ENCODE data around the gene PSMB10. TPM values are rescaled to one million over a fixed set of nuclear protein-coding genes. Genes with fewer than 3 reads are reported as not detected.

Gene PSMB10
- total RNA-seq, 2 experiments from 2014 or later = 257 to 275 TPM

DNA sequence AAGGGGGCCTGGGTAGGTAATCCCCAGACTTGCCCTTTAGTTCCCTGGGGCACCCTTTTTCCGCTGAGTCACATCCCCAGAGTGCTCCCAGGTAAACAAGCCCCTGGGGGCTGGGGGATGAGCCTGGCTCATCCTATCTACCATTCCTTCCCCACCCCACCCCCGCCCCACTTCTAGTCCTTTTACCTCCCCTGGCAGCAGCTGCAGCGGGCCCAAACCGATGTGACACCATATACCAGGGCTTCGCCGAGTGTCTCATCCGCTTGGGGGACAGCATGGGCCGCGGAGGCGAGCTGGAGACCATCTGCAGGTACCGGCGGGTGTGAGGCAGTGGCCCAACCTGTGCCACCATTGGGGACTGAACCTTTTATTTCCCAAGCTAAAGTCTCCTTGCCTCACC, 51.1 kb downstream of the PSMB10 start:
- peaks cover 23% of the 10 kb centered on the region for H3K36me3 Mint-ChIP-seq (ENCODE audit: low read depth)
- no peaks in the 10 kb centered on the region for H3K4me1 Mint-ChIP-seq (ENCODE audit: low read depth)
- DNase-seq = no peak
- ChIA-PET CTCF (interaction anchor here (0.9 to 1.3 kb wide), 4 partner anchors 51 to 365 kb away, joined by 3 to 5 read pairs (median 4); partner anchors contain the start of gene PSMB10), POLR2A (interaction anchor here (0.7 to 1.6 kb wide), 3 partner anchors 35 to 50 kb away, joined by 3 to 5 read pairs (median 4); no protein-coding TSS in a partner anchor)
- no peaks in the 10 kb centered on the region for H3K9me3 Mint-ChIP-seq (ENCODE audit: insufficient read depth)
- H3K27ac Mint-ChIP-seq = no peak overlapping the region
- ATAC-seq = no peak
- H3K4me3 Mint-ChIP-seq = no peak overlapping the region
- no peaks in the 10 kb centered on the region for H3K27me3 Mint-ChIP-seq (ENCODE audit: low read depth)

DNA sequence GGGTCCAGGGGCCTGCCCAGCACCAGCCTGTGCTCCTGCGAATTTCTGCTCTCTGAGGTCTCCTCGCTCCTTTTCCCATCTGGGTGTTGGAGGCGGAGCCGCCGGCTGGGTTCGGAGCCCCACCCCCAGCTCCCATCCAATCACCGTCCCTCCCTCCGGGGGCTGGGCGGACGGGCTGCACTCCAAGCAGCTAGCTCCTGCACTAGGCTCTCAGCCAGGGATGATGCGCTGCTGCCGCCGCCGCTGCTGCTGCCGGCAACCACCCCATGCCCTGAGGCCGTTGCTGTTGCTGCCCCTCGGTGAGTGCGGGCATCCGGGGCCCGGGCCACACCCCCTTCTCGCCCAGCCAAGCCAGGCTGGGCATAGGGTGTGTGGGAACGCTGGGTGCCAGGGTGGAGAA, 52.0 kb downstream of the PSMB10 start, which contains the start of gene NRN1L:
TSS of gene NRN1L (plus strand) at position 202 of the 400 bp plus-strand sequence. CDS start at position 221, 19 bp downstream.
- Mint-ChIP-seq H3K4me3 (no peak within 1 kb of the TSS), H3K9me3 (ENCODE audit: insufficient read depth) (no peaks in the 10 kb centered on the region), H3K27me3 (ENCODE audit: low read depth) (no peaks in the 10 kb centered on the region), H3K4me1 (ENCODE audit: low read depth) (no peaks in the 10 kb centered on the region), H3K36me3 (ENCODE audit: low read depth) (peaks cover 29% of the 10 kb centered on the region), H3K27ac (no peak within 1 kb of the TSS)
- ChIA-PET CTCF (interaction anchor here (0.8 to 3.6 kb wide), 20 partner anchors 8 to 344 kb away, joined by 3 to 28 read pairs (median 10); partner anchors contain the start of genes EDC4, PSKH1 and PSMB10), POLR2A (interaction anchor here (0.8 kb wide), 2 partner anchors 8 to 35 kb away, joined by 3 to 4 read pairs; partner anchors contain the start of gene PSKH1)
- ATAC-seq = no peak
- no peak for DNase-seq

Other genes with a start within 250 kb of the PSMB10 start
- 10 to 100 TPM; 12.5 to 14.0 TPM for gene GFOD2, start 217.5 kb downstream of the PSMB10 start, total RNA-seq
- gene RANBP10, start 130.3 kb downstream of the PSMB10 start, total RNA-seq = 10 to 100 TPM; 25.9 to 30.5 TPM
- gene TSNAXIP1, start 130.0 kb downstream of the PSMB10 start, total RNA-seq = under 1 TPM; 0.47 to 0.63 TPM
- 10 to 100 TPM; 50.2 to 52.4 TPM for gene THAP11, start 94.5 kb downstream of the PSMB10 start, total RNA-seq
- gene NUTF2, start 89.9 kb downstream of the PSMB10 start, total RNA-seq = 100 to 1,000 TPM; 125 to 134 TPM
- gene CENPT, start 89.2 kb downstream of the PSMB10 start, total RNA-seq = 10 to 100 TPM; 58.9 to 63.6 TPM
- gene EDC4, start 63.8 kb downstream of the PSMB10 start, total RNA-seq = 100 to 1,000 TPM; 111 to 113 TPM
- 1 to 10 TPM; 1.2 to 1.4 TPM for gene NRN1L, start 52.0 kb downstream of the PSMB10 start, total RNA-seq
- 10 to 100 TPM; 20.0 to 22.8 TPM for gene PSKH1, start 43.6 kb downstream of the PSMB10 start, total RNA-seq
- gene CTRL, start 5.0 kb downstream of the PSMB10 start, total RNA-seq = 1 to 10 TPM; 5.5 TPM
- gene LCAT, start 7.3 kb upstream of the PSMB10 start, total RNA-seq = 10 to 100 TPM; 22.4 to 23.1 TPM
- gene SLC12A4, start 31.8 kb upstream of the PSMB10 start, total RNA-seq = 10 to 100 TPM; 42.5 TPM
- gene DPEP3, start 43.6 kb upstream of the PSMB10 start, total RNA-seq = not detected
- gene DPEP2, start 62.6 kb upstream of the PSMB10 start, total RNA-seq = 1 to 10 TPM; 5.6 to 5.9 TPM
- not detected for gene DPEP2NB, start 79.1 kb upstream of the PSMB10 start, total RNA-seq
- 10 to 100 TPM; 13.6 to 13.9 TPM for gene DDX28, start 86.4 kb upstream of the PSMB10 start, total RNA-seq
- gene DUS2, start 86.4 kb upstream of the PSMB10 start, total RNA-seq = 10 to 100 TPM; 24.1 to 25.2 TPM
- gene NFATC3, start 148.5 kb upstream of the PSMB10 start, total RNA-seq = 100 to 1,000 TPM; 166 to 169 TPM

Measured in activated CD8-positive, alpha-beta T cell treated with anti-CD3 and anti-CD28 coated beads, Interleukin-2, amount 10 ng/mL, durations not matched to agents 7 days and 5 days (primary cell).